Liver (tissue), 9 donors: Measurements from ENCODE around the gene MCTP1. TPM values are rescaled to one million over a fixed set of nuclear protein-coding genes. Genes with fewer than 3 reads are reported as not detected.

Experiments used
- DNase-seq: peaks from one replicate; pipeline ENCODE4 v3.0.0-alpha.2; 2017; ENCODE audit warnings: low spot score
- H3K27ac ChIP-seq, 2 donors: one replicate each; pipeline ENCODE4 v1.7.0; 2013; ENCODE audit warnings: inconsistent platforms in 2 of 2, low read length in 2 of 2, control low read depth in 1 of 2, low read depth in 1 of 2, mild to moderate bottlenecking in 1 of 2
- H3K27me3 ChIP-seq, 4 donors: one replicate each; pipeline versions ENCODE4 v1.6.1 to v1.7.0; 2013; ENCODE audit warnings: low read length in 3 of 4, inconsistent platforms in 1 of 4, mild to moderate bottlenecking in 1 of 4, moderate library complexity in 1 of 4; ENCODE audit not compliant: control insufficient read depth in 4 of 4, insufficient read depth in 4 of 4
- H3K36me3 ChIP-seq, 4 donors: one replicate each; pipeline versions ENCODE4 v1.6.1 to v1.7.0; 2013; ENCODE audit warnings: low read length in 3 of 4, mild to moderate bottlenecking in 3 of 4, low read depth in 1 of 4, moderate library complexity in 1 of 4; ENCODE audit not compliant: control insufficient read depth in 4 of 4, insufficient read depth in 3 of 4
- H3K4me1 ChIP-seq, 4 donors: one replicate each; pipeline versions ENCODE4 v1.6.1 to v1.7.0; 2013; ENCODE audit warnings: low read length in 3 of 4, mild to moderate bottlenecking in 3 of 4, moderate library complexity in 1 of 4; ENCODE audit not compliant: control insufficient read depth in 4 of 4, insufficient read depth in 4 of 4
- H3K4me3 ChIP-seq, 3 donors: one replicate each; pipeline versions ENCODE4 v1.6.1 to v1.7.0; 2013; ENCODE audit warnings: low read length in 3 of 3, control low read depth in 1 of 3, low read depth in 1 of 3, mild to moderate bottlenecking in 1 of 3
- H3K9ac ChIP-seq, 2 donors: one replicate each; pipeline ENCODE4 v1.7.0; 2013; ENCODE audit warnings: low read length in 2 of 2, mild to moderate bottlenecking in 2 of 2, moderate library complexity in 2 of 2, control low read depth in 1 of 2, low read depth in 1 of 2
- H3K9me3 ChIP-seq, 4 donors: one replicate each; pipeline versions ENCODE4 v1.6.1 to v1.7.0; 2013; ENCODE audit warnings: low read length in 3 of 4; ENCODE audit not compliant: control insufficient read depth in 4 of 4
- EGR1 ChIP-seq, 2 donors: IDR thresholded peaks; 2 replicates each; pipeline ENCODE4 v1.6.1; 2016 to 2018; ENCODE audit warnings: antibody characterized with exemption in 2 of 2, low read depth in 2 of 2
- FOXA1 ChIP-seq: IDR thresholded peaks from 2 replicates; pipeline ENCODE4 v1.6.1; 2016; ENCODE audit warnings: antibody characterized with exemption
- FOXA2 ChIP-seq: IDR thresholded peaks from 2 replicates; pipeline ENCODE4 v1.6.1; 2016; ENCODE audit warnings: antibody characterized with exemption
- GABPA ChIP-seq, 2 donors: IDR thresholded peaks in 1 of 2; conservative IDR thresholded peaks in 1 of 2; 2 replicates each; pipeline ENCODE4 v1.6.1; 2016; ENCODE audit warnings: antibody characterized with exemption in 2 of 2, mild to moderate bottlenecking in 1 of 2, moderate library complexity in 1 of 2
- HNF4A ChIP-seq, 2 donors: conservative IDR thresholded peaks; 2 replicates each; pipeline ENCODE4 v1.6.1; 2016; ENCODE audit warnings: antibody characterized with exemption in 2 of 2, mild to moderate bottlenecking in 2 of 2
- HNF4G ChIP-seq: IDR thresholded peaks from 2 replicates; pipeline ENCODE4 v1.6.1; 2016; ENCODE audit warnings: antibody characterized with exemption
- JUND ChIP-seq, 2 donors: IDR thresholded peaks; 2 replicates each; pipeline ENCODE4 v1.6.1; 2016; ENCODE audit warnings: antibody characterized with exemption in 2 of 2
- NR2F2 ChIP-seq: IDR thresholded peaks from 2 replicates; pipeline ENCODE4 v1.6.1; 2016; ENCODE audit warnings: antibody characterized with exemption
- RAD21 ChIP-seq, 2 donors: IDR thresholded peaks; 2 replicates each; pipeline ENCODE4 v1.6.1; 2016; ENCODE audit warnings: antibody characterized with exemption in 2 of 2, mild to moderate bottlenecking in 2 of 2
- RXRA ChIP-seq, 2 donors: IDR thresholded peaks; 2 replicates each; pipeline ENCODE4 v1.6.1; 2017 to 2018; ENCODE audit warnings: antibody characterized with exemption in 2 of 2, mild to moderate bottlenecking in 1 of 2
- SP1 ChIP-seq: IDR thresholded peaks from 2 replicates; pipeline ENCODE4 v1.6.1; 2018; ENCODE audit warnings: antibody characterized with exemption, mild to moderate bottlenecking
- TAF1 ChIP-seq: conservative IDR thresholded peaks from 2 replicates; pipeline ENCODE4 v1.6.1; 2016; ENCODE audit warnings: antibody characterized with exemption, mild to moderate bottlenecking
- YY1 ChIP-seq: IDR thresholded peaks from 2 replicates; pipeline ENCODE4 v1.6.1; 2016; ENCODE audit warnings: antibody characterized with exemption, mild to moderate bottlenecking
- WGBS: extraction: QIAGEN DNeasy Blood & Tissue Kit; methylation state at CpG from one replicate; pipeline ENCODE4 v1.1.7; 2013; 5-methylcytosine and 5-hydroxymethylcytosine counted together
- polyA plus RNA-seq, 2 donors: library from polyadenylated mRNA; stranded (reverse) in 1 of 2; unstranded in 1 of 2; fragments of 200-250 nt in 1 of 2; fragments of >200 nt in 1 of 2; fragmentation: Nextera tagmentation in 1 of 2; extraction: Ambion mirVana in 1 of 2; gene quantifications; one replicate each; pipeline versions ENCODE4 v1.2.1 to v1.2.3, GENCODE V29; 2013 to 2015
- total RNA-seq, 2 donors: library from RNA; depleted of rRNA; stranded (reverse); fragments of >200 nt; gene quantifications; one replicate each; pipeline ENCODE4 v1.2.3, GENCODE V29; 2014
- TF ChIP-seq, protein P1 (sequence below): IDR thresholded peaks from 2 replicates; pipeline ENCODE4 v1.6.1; 2016; ENCODE audit warnings: antibody characterized with exemption, mild to moderate bottlenecking
- TF ChIP-seq, protein P2 (sequence below): IDR thresholded peaks from 2 replicates; pipeline ENCODE4 v1.6.1; 2016; ENCODE audit warnings: antibody characterized with exemption
- TF ChIP-seq, protein P3 (sequence below): IDR thresholded peaks from 2 replicates; pipeline ENCODE4 v1.6.1; 2016; ENCODE audit warnings: antibody characterized with exemption
- TF ChIP-seq, protein P4 (sequence below): IDR thresholded peaks from 2 replicates; pipeline ENCODE4 v1.6.1; 2016; ENCODE audit warnings: antibody characterized with exemption
- TF ChIP-seq, protein P5 (sequence below): fragments of 150-350 bp; IDR thresholded peaks from 2 replicates; pipeline ENCODE4 v1.5.1; 2017; ENCODE audit warnings: improper control_type of control experiment, low read depth, low read length; ENCODE audit not compliant: missing input control
- donor health status: healthy.
- donor health status: healthy.
- donor health status: healthy.
- donor health status: healthy.
- donor health status: healthy.

Gene MCTP1
- total and polyA plus RNA-seq, 4 donors: 0.67 to 7.6 (median 4.3) TPM

DNA sequence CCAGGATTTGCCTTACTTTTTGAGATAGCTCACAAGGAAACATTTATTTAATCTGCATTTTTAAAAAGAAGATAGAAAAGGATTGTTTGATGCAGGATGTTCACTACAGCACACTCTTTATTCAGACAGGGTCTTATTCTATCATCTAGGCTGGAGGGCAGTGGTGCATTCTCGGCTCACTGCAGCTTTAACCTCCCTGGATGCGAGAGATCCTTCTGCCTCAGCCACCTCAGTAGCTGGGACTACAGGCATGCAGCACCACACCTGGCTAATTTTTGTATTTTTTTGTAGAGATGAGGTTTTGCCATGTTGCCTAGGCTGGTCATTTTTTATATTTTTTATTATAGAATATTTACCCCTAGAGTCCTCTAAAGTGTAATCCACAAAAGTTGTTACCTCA is 221.4 kb downstream of the MCTP1 start (continued):
- TF ChIP-seq HNF4G: no peak
- no peak for TF ChIP-seq TAF1
- no peak for TF ChIP-seq EGR1 (IDR thresholded peaks at IDR 0.05; ENCODE audit: low read depth in 2 of 2)
- no peak for TF ChIP-seq RXRA (IDR thresholded peaks at IDR 0.05)

DNA sequence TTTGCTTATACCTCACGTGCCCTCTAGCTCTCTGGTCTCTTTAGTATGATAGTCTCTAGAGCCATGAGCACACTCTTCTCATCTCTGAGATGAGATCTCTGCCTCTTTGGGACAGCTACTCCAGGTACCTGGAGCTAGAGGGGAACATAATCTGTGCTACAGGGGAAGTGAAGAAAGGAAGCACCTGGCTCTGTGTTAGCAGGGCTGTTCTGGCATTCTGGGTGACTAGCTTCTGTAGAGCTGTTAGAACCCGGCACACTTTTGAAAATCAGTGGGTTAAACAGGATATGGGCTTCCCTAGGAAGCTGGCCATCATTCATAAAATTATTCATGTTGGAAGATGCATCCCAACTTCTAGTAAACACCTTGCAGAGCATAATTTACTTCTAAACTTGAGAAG is 224.8 kb downstream of the MCTP1 start:
- Histone ChIP-seq H3K27ac (no peak overlapping the region), H3K4me3 (no peak overlapping the region), H3K9me3 (no peaks in the 10 kb centered on the region), H3K9ac (no peak overlapping the region), H3K27me3 (no peaks in the 10 kb centered on the region), H3K4me1 (no peaks in the 10 kb centered on the region), H3K36me3 (no peaks in the 10 kb centered on the region)
- WGBS: 31% methylated on average over 2 of the region's 2 CpGs
- DNase-seq: no peak
- no peak for TF ChIP-seq EGR1 (IDR thresholded peaks at IDR 0.05; ENCODE audit: low read depth in 2 of 2)
- no peak for TF ChIP-seq RXRA (IDR thresholded peaks at IDR 0.05)
- TF ChIP-seq RAD21 (IDR thresholded peaks at IDR 0.05): no peak
- no peak for TF ChIP-seq FOXA1
- TF ChIP-seq YY1: no peak
- TF ChIP-seq HNF4G: no peak
- TF ChIP-seq NR2F2: no peak
- TF ChIP-seq GABPA (IDR thresholded peaks at IDR 0.05 in 1 of 2, conservative IDR thresholded peaks at IDR 0.05 in 1 of 2): no peak
- no peak for TF ChIP-seq FOXA2
- TF ChIP-seq, protein P1, sequence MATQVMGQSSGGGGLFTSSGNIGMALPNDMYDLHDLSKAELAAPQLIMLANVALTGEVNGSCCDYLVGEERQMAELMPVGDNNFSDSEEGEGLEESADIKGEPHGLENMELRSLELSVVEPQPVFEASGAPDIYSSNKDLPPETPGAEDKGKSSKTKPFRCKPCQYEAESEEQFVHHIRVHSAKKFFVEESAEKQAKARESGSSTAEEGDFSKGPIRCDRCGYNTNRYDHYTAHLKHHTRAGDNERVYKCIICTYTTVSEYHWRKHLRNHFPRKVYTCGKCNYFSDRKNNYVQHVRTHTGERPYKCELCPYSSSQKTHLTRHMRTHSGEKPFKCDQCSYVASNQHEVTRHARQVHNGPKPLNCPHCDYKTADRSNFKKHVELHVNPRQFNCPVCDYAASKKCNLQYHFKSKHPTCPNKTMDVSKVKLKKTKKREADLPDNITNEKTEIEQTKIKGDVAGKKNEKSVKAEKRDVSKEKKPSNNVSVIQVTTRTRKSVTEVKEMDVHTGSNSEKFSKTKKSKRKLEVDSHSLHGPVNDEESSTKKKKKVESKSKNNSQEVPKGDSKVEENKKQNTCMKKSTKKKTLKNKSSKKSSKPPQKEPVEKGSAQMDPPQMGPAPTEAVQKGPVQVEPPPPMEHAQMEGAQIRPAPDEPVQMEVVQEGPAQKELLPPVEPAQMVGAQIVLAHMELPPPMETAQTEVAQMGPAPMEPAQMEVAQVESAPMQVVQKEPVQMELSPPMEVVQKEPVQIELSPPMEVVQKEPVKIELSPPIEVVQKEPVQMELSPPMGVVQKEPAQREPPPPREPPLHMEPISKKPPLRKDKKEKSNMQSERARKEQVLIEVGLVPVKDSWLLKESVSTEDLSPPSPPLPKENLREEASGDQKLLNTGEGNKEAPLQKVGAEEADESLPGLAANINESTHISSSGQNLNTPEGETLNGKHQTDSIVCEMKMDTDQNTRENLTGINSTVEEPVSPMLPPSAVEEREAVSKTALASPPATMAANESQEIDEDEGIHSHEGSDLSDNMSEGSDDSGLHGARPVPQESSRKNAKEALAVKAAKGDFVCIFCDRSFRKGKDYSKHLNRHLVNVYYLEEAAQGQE: no peak
- TF ChIP-seq, protein P2, sequence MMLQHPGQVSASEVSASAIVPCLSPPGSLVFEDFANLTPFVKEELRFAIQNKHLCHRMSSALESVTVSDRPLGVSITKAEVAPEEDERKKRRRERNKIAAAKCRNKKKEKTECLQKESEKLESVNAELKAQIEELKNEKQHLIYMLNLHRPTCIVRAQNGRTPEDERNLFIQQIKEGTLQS: no peak
- no peak for TF ChIP-seq JUND (IDR thresholded peaks at IDR 0.05)
- TF ChIP-seq TAF1: no peak
- no peak for TF ChIP-seq HNF4A (conservative IDR thresholded peaks at IDR 0.05)
- TF ChIP-seq, protein P3, sequence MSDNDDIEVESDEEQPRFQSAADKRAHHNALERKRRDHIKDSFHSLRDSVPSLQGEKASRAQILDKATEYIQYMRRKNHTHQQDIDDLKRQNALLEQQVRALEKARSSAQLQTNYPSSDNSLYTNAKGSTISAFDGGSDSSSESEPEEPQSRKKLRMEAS: no peak
- TF ChIP-seq, protein P4, sequence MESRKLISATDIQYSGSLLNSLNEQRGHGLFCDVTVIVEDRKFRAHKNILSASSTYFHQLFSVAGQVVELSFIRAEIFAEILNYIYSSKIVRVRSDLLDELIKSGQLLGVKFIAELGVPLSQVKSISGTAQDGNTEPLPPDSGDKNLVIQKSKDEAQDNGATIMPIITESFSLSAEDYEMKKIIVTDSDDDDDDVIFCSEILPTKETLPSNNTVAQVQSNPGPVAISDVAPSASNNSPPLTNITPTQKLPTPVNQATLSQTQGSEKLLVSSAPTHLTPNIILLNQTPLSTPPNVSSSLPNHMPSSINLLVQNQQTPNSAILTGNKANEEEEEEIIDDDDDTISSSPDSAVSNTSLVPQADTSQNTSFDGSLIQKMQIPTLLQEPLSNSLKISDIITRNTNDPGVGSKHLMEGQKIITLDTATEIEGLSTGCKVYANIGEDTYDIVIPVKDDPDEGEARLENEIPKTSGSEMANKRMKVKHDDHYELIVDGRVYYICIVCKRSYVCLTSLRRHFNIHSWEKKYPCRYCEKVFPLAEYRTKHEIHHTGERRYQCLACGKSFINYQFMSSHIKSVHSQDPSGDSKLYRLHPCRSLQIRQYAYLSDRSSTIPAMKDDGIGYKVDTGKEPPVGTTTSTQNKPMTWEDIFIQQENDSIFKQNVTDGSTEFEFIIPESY: no peak
- TF ChIP-seq SP1: no peak
- TF ChIP-seq, protein P5, sequence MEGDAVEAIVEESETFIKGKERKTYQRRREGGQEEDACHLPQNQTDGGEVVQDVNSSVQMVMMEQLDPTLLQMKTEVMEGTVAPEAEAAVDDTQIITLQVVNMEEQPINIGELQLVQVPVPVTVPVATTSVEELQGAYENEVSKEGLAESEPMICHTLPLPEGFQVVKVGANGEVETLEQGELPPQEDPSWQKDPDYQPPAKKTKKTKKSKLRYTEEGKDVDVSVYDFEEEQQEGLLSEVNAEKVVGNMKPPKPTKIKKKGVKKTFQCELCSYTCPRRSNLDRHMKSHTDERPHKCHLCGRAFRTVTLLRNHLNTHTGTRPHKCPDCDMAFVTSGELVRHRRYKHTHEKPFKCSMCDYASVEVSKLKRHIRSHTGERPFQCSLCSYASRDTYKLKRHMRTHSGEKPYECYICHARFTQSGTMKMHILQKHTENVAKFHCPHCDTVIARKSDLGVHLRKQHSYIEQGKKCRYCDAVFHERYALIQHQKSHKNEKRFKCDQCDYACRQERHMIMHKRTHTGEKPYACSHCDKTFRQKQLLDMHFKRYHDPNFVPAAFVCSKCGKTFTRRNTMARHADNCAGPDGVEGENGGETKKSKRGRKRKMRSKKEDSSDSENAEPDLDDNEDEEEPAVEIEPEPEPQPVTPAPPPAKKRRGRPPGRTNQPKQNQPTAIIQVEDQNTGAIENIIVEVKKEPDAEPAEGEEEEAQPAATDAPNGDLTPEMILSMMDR: no peak
